Measurements from ENCODE around the gene MYO18B. TPM values are rescaled to one million over a fixed set of nuclear protein-coding genes. Genes with fewer than 3 reads are reported as not detected.
"Not testable (repeated sequence)": the region's sequence is repeated elsewhere in the genome, so short reads cannot be mapped to it uniquely, and the experiment has no call there.

Gene MYO18B, protein sequence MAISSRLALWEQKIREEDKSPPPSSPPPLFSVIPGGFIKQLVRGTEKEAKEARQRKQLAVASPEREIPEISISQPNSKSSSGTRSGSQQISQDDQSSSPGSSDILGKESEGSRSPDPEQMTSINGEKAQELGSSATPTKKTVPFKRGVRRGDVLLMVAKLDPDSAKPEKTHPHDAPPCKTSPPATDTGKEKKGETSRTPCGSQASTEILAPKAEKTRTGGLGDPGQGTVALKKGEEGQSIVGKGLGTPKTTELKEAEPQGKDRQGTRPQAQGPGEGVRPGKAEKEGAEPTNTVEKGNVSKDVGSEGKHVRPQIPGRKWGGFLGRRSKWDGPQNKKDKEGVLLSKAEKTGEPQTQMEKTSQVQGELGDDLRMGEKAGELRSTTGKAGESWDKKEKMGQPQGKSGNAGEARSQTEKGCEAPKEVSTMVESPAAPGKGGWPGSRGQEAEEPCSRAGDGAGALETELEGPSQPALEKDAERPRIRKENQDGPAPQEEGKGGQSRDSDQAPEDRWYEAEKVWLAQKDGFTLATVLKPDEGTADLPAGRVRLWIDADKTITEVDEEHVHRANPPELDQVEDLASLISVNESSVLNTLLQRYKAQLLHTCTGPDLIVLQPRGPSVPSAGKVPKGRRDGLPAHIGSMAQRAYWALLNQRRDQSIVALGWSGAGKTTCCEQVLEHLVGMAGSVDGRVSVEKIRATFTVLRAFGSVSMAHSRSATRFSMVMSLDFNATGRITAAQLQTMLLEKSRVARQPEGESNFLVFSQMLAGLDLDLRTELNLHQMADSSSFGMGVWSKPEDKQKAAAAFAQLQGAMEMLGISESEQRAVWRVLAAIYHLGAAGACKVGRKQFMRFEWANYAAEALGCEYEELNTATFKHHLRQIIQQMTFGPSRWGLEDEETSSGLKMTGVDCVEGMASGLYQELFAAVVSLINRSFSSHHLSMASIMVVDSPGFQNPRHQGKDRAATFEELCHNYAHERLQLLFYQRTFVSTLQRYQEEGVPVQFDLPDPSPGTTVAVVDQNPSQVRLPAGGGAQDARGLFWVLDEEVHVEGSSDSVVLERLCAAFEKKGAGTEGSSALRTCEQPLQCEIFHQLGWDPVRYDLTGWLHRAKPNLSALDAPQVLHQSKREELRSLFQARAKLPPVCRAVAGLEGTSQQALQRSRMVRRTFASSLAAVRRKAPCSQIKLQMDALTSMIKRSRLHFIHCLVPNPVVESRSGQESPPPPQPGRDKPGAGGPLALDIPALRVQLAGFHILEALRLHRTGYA (N-terminal part only)
- total RNA-seq, result 1.3 and 1.9 TPM in 2 replicates

DNA sequence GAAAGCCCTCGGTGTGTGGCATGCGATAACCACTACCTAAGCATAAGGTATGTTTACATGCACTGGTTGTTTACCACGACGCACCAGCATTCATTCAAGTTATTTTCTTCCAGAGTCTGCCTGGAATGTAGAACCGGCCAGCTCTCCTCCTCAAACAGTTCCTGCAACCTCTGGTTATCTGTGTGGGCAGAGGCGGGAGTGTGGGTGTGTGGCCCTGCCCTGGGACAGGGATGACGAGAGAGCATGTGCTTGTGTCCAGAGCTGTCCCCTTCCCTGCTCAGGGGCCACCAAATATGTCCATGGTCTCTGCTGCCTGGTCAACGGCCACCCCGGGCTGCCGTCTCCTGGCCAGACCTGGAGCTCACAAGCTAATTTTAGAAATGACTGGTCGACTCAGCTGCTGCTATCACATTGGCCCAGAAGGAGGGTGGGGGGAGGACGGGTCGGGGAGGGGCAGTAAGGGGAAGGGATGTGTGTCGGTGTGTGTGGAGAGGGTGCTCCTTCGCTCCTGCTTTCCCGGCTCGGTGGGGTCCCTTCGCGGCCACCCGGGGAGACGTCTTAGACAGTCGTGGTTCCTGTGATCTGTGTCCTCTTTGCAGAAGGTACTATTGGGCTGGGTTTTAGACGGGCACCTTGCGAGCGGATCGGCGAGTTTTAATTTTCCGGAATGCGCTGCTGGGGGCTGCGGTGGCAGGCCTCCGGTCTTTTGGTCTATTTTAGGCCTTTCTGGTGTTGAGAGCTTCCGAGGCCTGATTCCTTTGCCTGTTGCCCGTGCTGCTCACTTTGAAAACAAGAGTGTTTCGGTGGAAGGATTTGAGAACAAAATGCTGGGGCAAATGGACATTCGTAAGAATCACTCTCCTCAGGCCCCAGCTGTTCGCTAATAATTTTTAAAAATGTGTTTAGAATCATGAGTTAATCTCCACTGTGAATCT is at the start of gene MYO18B:
TSS of gene MYO18B (plus strand) at position 497 of the 935 bp plus-strand sequence. CDS start 18,905 bp downstream, outside the sequence.
- intact Hi-C loops (cut with micrococcal nuclease), result no loop called here

DNA sequence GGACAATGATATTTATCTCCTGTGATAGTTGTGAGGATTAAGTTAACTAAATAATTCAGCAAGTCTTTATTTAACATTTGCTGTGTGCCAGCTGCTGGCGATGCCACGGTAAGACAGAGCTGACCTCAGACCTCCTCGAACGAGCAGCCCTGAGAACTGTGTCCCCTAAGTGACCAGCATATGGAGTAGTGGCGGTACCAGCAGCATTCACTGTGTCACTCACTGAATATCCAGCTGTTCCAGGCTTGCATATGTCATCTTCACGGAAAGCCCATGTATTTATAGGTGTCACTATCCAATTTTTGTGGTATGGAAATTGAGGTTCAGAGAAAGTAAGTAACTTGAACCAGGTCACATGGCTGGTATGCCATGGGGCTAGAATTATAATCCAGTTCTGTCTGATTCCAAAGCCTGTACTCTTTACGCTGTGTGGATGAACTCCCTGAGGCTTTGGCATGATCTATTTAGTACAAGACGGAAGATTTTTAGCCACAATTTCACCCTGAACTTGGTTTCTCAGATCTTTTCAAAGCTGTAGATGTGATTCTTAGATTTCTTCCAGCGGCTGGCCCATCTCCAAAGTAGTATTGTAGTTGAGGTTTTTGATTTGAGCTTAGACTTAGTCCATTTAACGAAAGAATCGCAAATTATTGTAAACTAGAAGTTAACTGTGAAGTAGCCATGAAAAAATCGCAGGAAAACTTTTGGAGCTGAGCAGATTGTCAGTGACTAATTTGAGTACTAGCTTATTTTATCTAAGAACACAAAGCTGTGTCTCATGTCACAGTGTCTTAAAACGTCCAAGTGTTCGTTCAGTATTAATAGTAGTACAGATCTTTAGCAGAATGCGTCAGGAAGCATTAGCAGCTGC is 49.4 kb upstream of the MYO18B start:
- intact Hi-C loops (cut with micrococcal nuclease), result no loop called here

DNA sequence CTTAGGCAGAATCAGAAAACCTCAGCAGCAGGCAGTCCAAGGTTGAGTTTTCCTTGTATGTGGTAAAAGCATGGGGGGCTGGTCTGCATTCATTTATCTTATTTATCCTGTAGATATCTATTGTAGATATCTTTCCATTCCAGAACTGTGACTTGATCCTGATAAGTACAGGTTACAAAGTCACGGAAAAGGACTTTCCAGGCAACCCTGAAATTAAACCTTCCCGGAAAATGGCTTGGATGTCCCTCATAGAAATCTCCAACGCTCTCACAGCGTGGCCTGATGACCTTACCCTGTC is 48.8 kb upstream of the MYO18B start:
- intact Hi-C loops (cut with micrococcal nuclease), result no loop called here

DNA sequence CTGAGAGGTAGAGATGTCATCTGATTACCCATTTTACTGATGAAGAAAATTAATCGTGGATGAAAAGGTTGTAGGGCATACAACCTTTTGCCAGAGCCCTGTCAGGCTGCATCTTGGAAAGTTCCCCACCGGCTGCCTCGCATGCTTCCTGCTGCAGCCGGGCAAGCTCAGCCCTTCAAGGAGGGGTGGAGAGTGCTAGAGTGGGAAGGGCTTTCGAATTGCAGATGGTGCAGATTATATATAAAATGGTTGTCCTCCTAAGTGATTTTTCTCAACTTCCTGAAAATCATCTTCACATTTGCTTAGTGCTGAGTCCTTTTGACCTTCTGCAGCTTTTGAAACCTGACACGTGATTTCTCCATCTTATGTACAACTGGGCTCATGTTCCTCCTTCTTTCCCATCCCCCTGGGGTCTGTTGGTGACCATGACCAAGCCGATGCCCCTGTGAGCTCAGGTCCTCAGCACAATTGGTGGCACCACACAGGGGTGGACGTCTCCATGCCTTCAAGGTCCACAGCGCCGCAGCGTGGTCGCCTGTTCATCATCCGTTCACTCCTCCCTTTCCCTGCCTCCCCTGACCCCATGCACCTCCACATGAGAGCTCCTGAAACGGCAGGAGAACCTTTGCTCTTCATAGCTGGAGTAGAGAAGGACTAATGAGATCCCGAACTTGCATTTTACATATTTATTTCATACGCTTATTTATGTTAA is 47.6 kb upstream of the MYO18B start:
- intact Hi-C loops (cut with micrococcal nuclease), result no loop called here

DNA sequence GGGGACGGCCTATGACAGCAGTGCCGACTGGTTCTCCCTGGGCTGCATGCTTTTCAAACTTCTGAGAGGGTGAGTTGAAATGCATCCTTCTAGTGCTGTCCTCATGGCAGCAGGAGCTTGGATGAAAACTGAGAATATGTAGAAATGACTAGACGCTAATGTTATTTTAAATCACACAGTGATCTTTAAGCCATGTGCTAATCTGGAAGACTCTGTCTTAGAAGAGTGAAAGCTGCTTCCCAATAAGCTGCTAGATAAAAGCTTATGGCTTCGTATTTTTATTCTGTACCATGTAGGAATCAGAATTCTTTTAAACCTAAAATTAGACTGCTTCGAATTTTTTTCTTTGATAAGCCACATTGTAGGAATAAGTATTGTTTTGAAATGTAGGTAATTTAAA is 46.8 kb upstream of the MYO18B start:
- intact Hi-C loops (cut with micrococcal nuclease), result no loop called here

DNA sequence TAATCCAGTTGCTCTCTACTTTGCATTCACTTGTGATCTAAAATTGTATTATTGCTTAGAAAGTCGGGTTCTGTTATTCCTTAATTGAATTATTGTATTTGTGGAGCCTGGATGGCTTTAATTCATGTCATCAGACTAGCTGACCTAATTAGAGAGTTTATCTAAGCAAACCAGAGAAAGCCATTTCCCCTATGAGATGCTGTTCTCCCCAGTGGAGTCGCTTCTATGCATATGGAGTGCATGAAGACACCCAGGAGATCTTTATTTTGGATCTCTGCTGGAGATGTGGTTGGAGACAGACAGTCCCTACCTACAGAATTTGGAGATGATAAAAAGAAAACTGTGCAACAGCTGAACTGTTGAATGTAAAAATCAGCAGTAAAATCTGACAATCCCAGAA is 45.2 kb upstream of the MYO18B start:
- intact Hi-C loops (cut with micrococcal nuclease), result no loop called here

DNA sequence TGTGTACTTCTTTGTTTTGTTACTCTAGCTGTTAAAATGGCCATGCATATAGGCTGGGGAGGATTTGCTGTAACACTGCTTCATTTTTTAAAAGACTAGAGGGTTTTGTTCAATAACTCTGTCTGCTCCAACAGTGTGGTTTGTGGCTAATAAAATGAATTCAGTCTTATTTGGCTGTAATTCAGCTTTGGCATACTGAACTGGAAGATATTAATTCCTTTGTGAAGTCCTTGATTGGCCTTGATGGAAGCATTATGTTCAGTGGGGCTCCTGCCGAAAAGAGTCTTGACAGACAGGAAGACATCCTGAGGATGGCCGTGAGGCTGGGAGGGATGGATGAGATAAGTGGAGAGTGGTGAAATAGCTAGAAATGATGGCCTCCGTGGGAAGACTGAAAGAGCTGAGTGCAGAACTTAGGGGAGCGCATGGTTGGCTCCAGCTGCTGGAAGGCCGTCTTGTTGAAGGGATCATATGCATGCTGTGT is 44.8 kb upstream of the MYO18B start:
- intact Hi-C loops (cut with micrococcal nuclease), result no loop called here

DNA sequence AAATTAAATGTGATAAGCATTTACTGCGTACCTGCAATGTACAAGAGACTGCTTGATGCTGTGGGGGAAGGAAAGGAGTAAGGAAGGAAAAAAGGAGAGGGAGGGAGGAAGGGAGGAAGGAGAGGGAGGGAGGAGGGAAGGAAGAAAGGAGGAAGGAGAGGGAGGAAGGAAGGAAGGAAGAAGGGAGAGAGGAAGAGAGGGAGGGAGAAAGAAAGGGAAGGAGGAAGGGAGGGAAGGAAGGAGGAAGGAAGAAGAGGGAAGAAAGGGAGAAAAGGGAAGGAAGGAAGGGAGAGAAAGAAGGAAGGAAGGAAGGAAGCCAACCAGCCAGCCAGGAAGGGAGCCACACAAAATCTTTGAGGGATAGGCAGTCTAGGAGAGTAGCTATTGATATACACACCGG is 44.0 kb upstream of the MYO18B start:
- intact Hi-C loops (cut with micrococcal nuclease), result no loop called here

DNA sequence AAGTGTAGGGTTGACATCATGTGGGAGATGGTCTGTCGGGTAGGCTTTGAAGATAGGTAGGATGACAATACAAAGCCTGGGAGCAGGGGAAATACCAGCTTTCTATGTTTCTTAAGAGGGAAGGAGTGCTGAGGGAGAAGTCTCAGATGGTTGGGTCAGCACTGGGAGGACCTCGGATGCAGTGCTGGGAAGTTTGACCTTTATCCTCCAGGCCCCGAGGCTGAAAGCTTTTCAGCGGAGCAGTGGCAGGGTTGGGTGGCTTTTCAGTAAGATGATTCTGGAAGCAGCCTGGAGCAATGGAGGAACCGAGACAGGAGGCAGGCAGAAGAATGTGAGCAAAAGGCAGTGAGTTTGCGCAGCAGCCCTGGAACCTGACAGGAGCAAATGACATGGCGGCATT is 43.5 kb upstream of the MYO18B start:
- intact Hi-C loops (cut with micrococcal nuclease), result no loop called here

DNA sequence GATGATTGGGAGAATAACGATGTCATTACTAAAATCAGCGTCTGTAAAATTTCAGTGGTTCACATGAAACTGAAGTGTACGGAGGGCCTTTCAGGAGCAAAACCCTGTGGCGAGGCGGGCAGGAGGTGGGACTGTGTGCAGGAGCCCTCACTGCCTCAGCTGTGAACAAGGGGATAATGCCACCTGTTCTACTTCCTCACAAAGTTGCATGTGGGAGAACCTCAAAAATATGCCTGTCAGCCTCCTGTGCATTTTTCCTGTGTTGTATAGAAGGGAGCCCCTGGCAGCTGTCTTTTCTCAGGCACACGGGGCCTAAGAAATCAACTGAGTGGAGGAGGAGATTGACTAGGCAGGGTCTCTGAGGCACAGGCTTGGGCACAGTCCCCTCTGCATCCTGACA is 43.0 kb upstream of the MYO18B start:
- intact Hi-C loops (cut with micrococcal nuclease), result no loop called here

DNA sequence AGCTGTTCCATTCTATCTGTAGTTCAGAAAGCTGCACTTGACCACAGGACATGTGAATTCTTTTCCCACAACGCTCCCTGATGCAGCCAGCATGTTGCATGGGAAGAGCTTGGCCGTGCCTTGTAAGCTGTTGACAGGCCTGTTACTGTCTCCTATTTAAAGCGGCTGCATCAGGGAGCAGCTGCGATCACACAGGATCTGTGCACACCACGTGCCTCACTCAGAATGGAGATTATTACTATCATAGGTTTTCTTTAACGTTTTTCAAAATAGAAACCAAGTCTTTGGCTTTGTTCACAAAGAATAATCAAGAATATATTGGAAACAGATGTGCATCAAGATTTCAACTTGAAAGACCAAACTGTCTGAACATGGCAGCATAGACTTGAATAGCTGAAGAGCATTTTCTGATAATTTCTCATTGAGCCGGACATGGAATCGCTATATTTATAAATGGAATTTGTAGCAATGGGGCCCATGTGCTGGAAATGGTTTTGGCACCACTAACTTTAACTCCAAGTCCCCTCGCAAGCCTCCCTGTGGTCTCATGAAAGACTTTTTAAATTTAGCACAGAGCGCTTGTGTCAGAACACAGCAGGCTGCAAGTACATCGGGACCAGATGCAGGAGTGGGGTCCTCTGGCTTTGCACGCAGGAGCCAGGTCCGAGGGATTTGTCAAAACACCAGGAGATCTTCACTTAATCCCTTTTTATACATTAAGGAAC is 40.8 kb upstream of the MYO18B start:
- intact Hi-C loops (cut with micrococcal nuclease), result loop anchor here (5.0 kb wide), 2 partner anchors 159 to 254 kb away; no protein-coding TSS in a partner anchor

DNA sequence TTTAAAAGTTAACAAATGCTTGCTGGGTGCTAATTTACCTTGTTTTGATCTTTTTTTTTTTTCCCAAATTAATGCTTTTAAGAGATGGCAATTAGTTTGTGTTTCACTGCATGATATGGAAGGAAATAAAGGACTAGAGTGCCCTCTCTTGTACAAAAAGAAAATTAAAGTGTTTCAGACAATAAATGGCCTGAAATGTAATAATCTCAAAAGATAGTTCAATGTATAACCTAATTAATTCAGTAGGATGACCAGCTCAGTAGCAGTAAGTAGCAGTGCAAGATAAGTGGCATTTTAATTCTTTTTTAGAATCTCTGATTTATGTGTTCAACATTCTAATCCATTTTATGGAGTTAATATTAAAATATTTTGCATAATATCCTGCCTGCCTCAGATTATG is 39.9 kb upstream of the MYO18B start:
- intact Hi-C loops (cut with micrococcal nuclease), result loop anchor here (2.0 to 5.0 kb wide), 3 partner anchors 160 to 255 kb away; no protein-coding TSS in a partner anchor

DNA sequence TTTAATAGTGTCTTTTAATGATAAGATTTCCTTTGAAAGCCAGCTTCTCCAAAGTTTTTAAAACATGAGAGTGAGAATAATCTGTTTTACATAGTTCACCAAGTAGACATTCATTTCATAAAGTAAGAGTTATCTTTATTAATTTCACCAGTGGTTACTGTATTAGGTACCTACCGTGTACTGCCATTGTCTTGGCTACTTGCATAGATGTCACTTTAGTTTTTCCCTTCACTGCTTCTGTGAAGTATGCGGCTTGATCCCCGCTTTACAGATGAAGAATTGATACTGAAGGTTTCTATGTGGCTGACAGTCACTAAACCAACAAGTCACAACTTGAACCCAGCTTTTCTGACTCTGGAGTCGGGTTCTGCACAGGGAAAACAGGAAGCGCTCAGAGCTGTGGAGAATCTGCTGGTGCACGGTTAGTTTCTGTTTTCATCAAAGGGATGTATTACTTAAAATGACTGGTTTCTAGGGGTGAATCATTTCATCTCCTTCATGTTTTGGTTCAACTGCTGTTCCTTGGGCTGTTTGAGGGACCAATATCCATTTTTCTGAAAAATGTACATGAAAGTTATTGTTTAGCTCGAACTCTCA is 39.3 kb upstream of the MYO18B start:
- intact Hi-C loops (cut with micrococcal nuclease), result loop anchor here (1.0 to 5.0 kb wide), 5 partner anchors 34 to 255 kb away; no protein-coding TSS in a partner anchor

DNA sequence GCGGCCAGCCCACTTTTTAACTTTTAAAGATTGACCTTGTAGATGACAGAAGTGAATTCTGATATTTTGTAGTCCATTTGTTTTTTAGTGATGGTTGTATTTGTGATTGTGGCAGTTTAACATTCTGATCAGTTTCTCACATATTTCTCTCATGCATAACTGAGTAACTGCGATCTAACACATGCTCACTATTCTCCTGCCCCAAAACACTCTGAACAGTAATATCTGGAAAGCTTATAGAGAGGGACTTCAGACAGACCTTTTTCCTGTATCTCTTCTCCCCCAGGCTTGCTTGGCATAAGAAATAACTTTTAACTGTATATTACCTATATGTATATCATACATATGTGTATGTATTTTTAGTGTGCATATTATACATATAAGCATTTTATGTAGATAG is 37.3 kb upstream of the MYO18B start:
- intact Hi-C loops (cut with micrococcal nuclease), result loop anchor here (5.0 kb wide), 2 partner anchors 162 to 257 kb away; no protein-coding TSS in a partner anchor

DNA sequence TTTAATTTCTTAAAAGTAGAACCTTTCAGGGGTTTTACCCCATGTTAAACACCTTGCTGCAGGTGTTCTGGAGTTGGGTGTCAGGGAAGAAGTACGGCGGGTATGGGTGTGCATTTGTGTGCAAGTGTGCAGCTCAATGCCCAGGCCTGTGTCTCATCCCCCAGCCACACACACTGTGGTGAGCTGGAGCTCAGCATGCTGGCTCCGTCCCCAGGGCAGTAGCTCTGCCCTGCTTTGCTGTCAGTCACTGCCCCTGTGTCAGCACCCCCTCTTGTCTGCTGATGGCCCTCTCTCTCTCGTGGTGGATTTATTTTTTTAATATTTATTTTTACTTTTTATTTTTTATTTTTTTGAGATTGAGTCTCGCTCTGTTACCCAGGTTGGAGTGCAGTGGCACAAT is 35.8 kb upstream of the MYO18B start:
- intact Hi-C loops (cut with micrococcal nuclease), result no loop called here

DNA sequence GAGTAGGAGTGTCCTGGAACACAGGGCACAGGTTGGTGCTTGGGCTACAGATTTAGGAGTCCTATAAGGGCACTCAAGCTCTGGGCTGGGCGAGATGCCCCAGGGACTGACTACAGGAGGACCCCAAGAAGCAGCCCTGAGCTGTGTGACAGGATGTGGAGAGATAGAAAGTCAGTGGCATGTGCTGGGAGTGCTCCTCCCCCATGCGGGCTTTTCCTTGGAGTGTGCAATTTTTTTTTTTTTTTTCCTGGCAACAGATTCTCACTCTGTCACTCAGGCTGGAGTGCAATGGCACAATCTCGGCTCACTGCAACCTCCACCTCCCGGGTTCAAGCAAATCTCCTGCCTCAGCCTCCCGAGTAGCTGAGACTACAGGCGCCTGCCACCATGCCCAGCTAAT is 33.6 kb upstream of the MYO18B start:
- intact Hi-C loops (cut with micrococcal nuclease), result not testable (repeated sequence)

DNA sequence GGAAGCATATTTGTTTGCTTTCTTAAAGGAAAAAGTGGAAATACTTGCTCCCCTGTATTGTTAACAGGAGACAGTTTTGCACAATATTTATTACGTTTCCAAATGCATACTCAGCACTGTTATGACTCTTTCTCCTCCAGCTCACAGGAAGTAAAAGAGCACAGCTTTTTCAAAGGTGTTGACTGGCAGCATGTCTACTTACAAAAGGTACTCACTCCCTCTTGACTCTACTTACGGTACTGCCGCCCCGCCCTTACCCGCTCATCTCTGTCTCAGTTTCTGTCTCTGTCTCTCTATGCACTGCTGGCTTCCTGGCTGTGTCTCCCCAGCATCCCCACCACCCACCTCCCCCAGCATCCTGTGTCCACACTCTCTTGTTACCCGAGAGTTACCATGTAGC is 32.2 kb upstream of the MYO18B start:
- intact Hi-C loops (cut with micrococcal nuclease), result no loop called here

DNA sequence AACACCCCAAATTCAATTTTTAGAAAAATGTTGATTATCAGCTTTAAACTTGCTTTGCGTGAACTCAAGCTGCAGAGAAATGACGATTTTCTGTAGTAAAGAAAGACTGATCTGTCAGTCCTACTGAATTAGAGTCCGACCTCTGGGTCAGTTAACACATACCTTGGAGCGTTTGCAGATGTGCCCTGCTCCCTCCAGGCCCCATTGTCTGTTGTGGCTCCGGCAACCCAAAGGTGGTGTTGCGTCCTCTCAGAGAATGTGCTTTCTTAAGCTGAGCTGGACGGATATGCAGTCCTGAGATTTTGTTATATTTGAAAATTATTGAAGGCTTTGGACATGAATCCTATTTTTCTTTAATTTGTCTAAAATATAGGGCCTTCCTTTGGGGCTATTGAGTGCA is 31.5 kb upstream of the MYO18B start:
- intact Hi-C loops (cut with micrococcal nuclease), result no loop called here
